ENCODE data around the gene RRP8. TPM values are rescaled to one million over a fixed set of nuclear protein-coding genes. Genes with fewer than 3 reads are reported as not detected.

Gene RRP8
- total RNA-seq, 6 donors from 2014 or later = 13.4 to 25.2 (median 22.1) TPM

- no peak overlapping the region for H3K27ac ChIP-seq
- peaks cover 3 to 10% (median 7%) of the 10 kb centered on the region in 4 donors for H3K4me1 ChIP-seq
- 78 to 92% methylated on average over 8 to 27 of the region's 31 CpGs for WGBS, 2 donors
- no peaks in the 10 kb centered on the region for H3K9me3 ChIP-seq
- no peak for DNase-seq
- H3K27me3 ChIP-seq = no peaks in the 10 kb centered on the region
- no peak overlapping the region for H3K4me3 ChIP-seq
- H3K36me3 ChIP-seq = peaks cover 0 to 49% (median 21%) of the 10 kb centered on the region in 4 donors
- TF ChIP-seq POLR2AphosphoS5 (IDR thresholded peaks at IDR 0.05) = no peak
- TF ChIP-seq EP300 (IDR thresholded peaks at IDR 0.05) = no peak
- TF ChIP-seq, protein P1, sequence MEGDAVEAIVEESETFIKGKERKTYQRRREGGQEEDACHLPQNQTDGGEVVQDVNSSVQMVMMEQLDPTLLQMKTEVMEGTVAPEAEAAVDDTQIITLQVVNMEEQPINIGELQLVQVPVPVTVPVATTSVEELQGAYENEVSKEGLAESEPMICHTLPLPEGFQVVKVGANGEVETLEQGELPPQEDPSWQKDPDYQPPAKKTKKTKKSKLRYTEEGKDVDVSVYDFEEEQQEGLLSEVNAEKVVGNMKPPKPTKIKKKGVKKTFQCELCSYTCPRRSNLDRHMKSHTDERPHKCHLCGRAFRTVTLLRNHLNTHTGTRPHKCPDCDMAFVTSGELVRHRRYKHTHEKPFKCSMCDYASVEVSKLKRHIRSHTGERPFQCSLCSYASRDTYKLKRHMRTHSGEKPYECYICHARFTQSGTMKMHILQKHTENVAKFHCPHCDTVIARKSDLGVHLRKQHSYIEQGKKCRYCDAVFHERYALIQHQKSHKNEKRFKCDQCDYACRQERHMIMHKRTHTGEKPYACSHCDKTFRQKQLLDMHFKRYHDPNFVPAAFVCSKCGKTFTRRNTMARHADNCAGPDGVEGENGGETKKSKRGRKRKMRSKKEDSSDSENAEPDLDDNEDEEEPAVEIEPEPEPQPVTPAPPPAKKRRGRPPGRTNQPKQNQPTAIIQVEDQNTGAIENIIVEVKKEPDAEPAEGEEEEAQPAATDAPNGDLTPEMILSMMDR (IDR thresholded peaks at IDR 0.05) = no peak
- no peak for TF ChIP-seq POLR2A (IDR thresholded peaks at IDR 0.05)
- ATAC-seq (ENCODE audit: low FRiP score in 2 of 2) = no peak
These were observed 20.3 kb upstream of the RRP8 start for GRCh38 chr11:6623391-6624363.

- no peaks in the 10 kb centered on the region for H3K9me3 ChIP-seq
- no peak overlapping the region for H3K27ac ChIP-seq
- WGBS, 2 donors = 92% methylated on average over 20 of the region's 24 CpGs; no CpG with 5 or more reads in 1 of the 2 donors
- H3K4me3 ChIP-seq = no peak overlapping the region
- DNase-seq = peak; percentile 17 to 73
- peaks cover 0 to 44% (median 21%) of the 10 kb centered on the region in 4 donors for H3K36me3 ChIP-seq
- no peaks in the 10 kb centered on the region for H3K27me3 ChIP-seq
- no peak for ATAC-seq (ENCODE audit: low FRiP score in 2 of 2)
- no peak for TF ChIP-seq EP300 (IDR thresholded peaks at IDR 0.05)
- TF ChIP-seq, protein P1 (IDR thresholded peaks at IDR 0.05) = no peak
- TF ChIP-seq POLR2AphosphoS5 (IDR thresholded peaks at IDR 0.05) = no peak
- TF ChIP-seq POLR2A (IDR thresholded peaks at IDR 0.05) = no peak
- H3K4me1 ChIP-seq = peaks cover 14 to 21% (median 19%) of the 10 kb centered on the region in 4 donors
These were observed 19.1 kb upstream of the RRP8 start for GRCh38 chr11:6622261-6623171.

GRCh38 chr11:6621711-6622211, 18.3 kb upstream of the RRP8 start:
- H3K36me3 ChIP-seq = peaks cover 0 to 41% (median 17%) of the 10 kb centered on the region in 4 donors
- 86 to 91% methylated on average over 10 to 13 of the region's 16 CpGs for WGBS, 2 donors

DNA sequence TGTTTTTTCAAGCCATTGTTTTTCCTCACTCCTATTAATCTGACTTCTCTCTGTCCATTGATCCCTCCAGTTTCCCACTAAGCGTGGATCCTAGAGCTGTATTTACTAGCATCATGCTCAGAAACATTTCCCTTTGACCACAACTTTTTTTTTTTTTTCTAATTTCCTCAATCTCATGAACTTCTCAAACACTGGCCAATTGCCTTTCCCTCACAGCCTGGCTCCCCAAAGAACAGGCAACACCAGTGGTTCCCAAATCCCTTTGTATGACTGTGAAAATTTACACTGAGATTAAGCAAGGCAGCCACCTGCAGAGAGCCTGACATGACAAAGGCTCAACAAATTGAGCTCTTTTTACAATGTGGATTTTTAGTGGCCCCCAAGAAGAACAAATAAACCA, 17.2 kb upstream of the RRP8 start:
- Histone ChIP-seq H3K27me3 (no peaks in the 10 kb centered on the region), H3K36me3 (peaks cover 0 to 40% (median 14%) of the 10 kb centered on the region in 4 donors), H3K9me3 (no peaks in the 10 kb centered on the region), H3K27ac (no peak overlapping the region), H3K4me1 (peaks cover 17 to 28% (median 26%) of the 10 kb centered on the region in 4 donors), H3K4me3 (no peak overlapping the region)
- DNase-seq = no peak
- WGBS, 2 donors = 72 to 80% methylated on average over 1 of the region's 1 CpG
- TF ChIP-seq, protein P1 (IDR thresholded peaks at IDR 0.05) = no peak
- TF ChIP-seq POLR2AphosphoS5 (IDR thresholded peaks at IDR 0.05) (no peak), POLR2A (IDR thresholded peaks at IDR 0.05) (no peak), EP300 (IDR thresholded peaks at IDR 0.05) (no peak)
- ATAC-seq (ENCODE audit: low FRiP score in 2 of 2) = no peak

More at GRCh38 chr11:6621711-6622211, 18.3 kb upstream of the RRP8 start:
- no peaks in the 10 kb centered on the region for H3K27me3 ChIP-seq
- TF ChIP-seq, protein P1 (IDR thresholded peaks at IDR 0.05) = no peak
- TF ChIP-seq POLR2AphosphoS5 (IDR thresholded peaks at IDR 0.05) (no peak), POLR2A (IDR thresholded peaks at IDR 0.05) (no peak), EP300 (IDR thresholded peaks at IDR 0.05) (no peak)
- DNase-seq (peak; percentile 18 to 63), ATAC-seq (ENCODE audit: low FRiP score in 2 of 2) (no peak)
- H3K9me3 ChIP-seq = no peaks in the 10 kb centered on the region
- H3K27ac ChIP-seq = no peak overlapping the region
- H3K4me1 ChIP-seq = peaks cover 17 to 28% (median 26%) of the 10 kb centered on the region in 4 donors
- H3K4me3 ChIP-seq = no peak overlapping the region

All from upper lobe of left lung (tissue), 6 donors.